ENCODE data around the gene UBXN11.

The UBXN11 gene

DNA sequence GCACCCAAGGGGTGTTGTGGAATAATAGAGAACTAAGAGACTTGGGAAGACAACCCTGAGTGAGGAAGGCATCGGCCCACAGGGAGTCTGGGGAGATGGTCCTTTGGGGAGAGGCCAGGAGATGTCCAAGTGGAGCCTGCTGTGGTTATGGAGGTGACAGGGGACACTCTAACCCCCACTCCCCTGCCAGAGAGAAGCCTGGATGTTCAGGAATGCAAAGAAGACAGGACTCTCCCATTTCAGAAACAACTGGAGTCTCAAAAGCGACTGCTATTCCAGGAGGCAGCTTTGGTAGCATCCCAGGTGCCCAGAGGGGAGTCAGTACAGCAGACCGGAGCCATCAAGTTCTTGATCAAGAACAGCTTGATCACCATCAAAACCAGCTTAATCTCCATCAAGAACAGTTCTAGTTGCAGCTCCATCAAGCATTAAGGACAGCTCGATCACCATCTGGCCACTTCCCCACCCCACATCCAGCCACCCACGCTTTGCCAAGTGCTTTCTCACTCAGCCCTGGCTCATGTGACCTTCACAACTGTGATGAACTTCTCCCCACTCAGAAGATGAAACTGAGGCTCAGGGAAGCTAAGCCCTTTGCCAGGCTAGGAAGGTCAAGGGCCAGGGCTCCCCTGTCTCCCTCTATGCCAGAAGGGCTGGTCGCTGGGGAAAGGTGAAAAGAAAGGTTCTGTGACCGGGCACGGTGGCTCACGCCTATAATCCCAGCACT, 12.1 kb upstream of the UBXN11 start:
- TF ChIP-seq, protein P1, sequence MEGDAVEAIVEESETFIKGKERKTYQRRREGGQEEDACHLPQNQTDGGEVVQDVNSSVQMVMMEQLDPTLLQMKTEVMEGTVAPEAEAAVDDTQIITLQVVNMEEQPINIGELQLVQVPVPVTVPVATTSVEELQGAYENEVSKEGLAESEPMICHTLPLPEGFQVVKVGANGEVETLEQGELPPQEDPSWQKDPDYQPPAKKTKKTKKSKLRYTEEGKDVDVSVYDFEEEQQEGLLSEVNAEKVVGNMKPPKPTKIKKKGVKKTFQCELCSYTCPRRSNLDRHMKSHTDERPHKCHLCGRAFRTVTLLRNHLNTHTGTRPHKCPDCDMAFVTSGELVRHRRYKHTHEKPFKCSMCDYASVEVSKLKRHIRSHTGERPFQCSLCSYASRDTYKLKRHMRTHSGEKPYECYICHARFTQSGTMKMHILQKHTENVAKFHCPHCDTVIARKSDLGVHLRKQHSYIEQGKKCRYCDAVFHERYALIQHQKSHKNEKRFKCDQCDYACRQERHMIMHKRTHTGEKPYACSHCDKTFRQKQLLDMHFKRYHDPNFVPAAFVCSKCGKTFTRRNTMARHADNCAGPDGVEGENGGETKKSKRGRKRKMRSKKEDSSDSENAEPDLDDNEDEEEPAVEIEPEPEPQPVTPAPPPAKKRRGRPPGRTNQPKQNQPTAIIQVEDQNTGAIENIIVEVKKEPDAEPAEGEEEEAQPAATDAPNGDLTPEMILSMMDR (IDR thresholded peaks at IDR 0.05) = no peak

GRCh38 chr1:26317612-26318337, 11.3 kb upstream of the UBXN11 start, which contains the start of gene CD52:
Gene CD52, plus strand, starts transcription at chr1:26317958. Its CDS starts 60 bp downstream, at chr1:26318018.
- TF ChIP-seq, protein P1 (IDR thresholded peaks at IDR 0.05) = no peak

- TF ChIP-seq, protein P1 (IDR thresholded peaks at IDR 0.05) = no peak
Observed at GRCh38 chr1:26317146-26317545, 10.7 kb upstream of the UBXN11 start.

DNA sequence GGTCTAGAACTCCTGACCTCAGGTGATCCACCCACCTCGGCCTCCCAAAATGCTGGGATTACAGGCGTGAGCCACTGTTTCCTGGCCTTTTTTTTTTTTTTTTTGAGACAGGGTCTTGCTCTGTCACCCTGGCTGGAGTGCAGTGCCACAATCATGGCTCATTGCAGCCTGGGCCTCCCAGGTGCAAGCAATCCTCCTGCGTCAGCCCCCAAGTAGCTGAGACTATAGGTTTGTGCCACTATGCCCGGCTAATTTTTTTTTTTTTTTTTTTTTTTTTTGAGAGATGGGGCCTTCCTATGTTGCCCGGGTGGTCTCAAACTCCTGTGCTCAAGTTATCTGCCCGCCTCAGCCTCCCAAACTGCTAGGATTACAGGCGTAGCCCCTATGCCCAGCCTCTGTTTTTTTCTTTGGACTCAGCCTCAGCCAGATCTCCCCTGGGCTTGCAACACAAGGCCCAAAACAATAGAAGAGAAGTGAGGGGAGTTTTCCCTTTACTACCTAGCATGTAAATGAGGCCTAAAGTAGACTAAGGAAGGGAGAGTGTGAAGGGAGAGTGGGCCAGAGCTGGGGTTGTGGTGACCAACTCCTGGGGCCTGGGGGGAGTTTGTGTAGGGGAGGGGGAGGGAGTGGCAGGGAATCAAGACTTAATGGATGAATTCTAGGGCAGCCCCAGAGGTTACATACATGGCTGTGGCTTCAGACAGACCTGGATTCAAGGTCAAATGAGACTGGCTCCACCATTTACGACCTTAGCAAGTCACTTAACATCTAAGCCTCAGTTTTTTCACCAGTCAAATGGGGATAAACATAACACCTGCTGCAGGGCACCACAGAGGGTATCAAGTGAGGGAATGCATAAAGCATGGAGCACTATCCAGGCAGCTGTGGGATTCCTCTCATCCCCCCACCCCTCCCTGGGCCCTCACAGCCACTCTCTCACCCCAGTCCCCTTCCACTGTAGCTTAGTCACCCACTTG, 9.7 kb upstream of the UBXN11 start:
- TF ChIP-seq, protein P1 (IDR thresholded peaks at IDR 0.05) = no peak

DNA sequence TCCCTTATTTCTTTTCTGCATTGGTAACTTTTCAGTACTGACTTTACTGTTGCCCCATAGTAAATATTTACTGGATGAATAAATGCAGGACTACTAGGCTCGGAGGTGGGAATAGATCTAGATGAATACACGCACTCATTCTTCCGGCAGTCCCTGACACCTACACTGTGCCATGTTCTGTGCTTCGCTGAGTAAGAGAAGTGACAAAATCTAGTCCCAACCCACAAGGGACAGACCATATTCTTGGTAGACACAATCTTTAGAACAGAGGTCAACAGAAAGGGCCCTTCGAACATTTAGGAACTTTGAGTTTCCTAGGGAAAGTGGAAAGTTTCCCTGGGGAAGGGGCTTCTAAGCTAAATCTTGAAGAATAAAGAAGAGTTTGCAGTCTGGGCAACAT, 8.1 kb upstream of the UBXN11 start:
- TF ChIP-seq, protein P1 (IDR thresholded peaks at IDR 0.05) = no peak

DNA sequence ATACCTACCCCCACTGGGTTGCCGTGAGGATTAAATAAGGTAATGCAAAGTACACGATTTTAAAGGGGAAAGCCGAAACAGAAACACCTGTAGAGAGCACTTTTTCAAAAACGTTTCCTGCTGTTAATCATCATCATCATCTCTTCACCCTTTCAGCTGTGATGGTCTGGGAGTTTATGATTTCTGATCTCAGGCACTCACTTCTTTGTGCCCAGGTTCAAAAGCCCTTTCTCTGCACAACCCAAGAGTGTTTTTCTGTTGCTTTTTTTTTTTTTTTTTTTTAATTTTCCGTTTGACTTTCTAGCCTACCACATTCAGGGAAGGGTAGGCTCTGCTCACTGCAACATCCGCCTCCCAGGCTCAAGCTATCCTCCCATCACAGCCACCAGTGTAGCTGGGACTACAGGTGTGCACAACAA, 936 bp upstream of the UBXN11 start:
- TF ChIP-seq, protein P1 (IDR thresholded peaks at IDR 0.05) = no peak

DNA sequence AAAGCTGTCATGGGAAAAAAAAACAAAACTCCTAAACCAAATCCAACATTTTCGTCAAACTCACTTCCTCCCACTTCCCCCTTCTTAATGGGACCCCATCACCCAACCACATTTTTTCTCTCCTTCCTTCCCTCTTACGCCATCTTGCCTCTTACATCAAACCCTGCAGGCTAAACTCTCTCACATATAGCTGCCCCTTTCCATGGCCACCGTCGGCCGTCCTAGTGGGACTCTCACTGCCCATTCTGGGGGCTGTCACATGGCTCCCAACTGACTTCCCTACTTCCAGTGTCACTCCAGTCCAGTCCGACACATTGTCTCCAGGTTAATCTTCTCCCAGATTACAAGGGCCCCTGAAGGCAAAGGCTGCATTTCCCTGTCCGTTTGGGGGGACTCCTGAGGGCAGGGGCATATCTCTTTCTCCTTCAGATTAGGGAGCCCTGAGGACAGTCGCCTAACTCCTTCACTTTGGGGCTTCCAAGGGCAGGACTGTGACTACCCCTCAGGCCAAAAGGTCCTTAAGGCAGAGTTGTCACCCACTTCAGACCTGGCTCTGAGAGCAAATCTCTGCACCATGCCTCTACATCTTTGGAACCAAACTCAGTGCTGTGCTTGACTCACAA, 658 bp downstream of the UBXN11 start:
- TF ChIP-seq, protein P1 (IDR thresholded peaks at IDR 0.05) = no peak
